Measurements from ENCODE around the gene ELMO2. TPM values are rescaled to one million over a fixed set of nuclear protein-coding genes. Genes with fewer than 3 reads are reported as not detected.

Gene ELMO2
- total and polyA plus RNA-seq, 9 of the 15 experiments (the other 6 are each of a cell fraction or from before 2014, with no cell fraction given) = 7.5 to 21.5 (median 15.9) TPM

DNA sequence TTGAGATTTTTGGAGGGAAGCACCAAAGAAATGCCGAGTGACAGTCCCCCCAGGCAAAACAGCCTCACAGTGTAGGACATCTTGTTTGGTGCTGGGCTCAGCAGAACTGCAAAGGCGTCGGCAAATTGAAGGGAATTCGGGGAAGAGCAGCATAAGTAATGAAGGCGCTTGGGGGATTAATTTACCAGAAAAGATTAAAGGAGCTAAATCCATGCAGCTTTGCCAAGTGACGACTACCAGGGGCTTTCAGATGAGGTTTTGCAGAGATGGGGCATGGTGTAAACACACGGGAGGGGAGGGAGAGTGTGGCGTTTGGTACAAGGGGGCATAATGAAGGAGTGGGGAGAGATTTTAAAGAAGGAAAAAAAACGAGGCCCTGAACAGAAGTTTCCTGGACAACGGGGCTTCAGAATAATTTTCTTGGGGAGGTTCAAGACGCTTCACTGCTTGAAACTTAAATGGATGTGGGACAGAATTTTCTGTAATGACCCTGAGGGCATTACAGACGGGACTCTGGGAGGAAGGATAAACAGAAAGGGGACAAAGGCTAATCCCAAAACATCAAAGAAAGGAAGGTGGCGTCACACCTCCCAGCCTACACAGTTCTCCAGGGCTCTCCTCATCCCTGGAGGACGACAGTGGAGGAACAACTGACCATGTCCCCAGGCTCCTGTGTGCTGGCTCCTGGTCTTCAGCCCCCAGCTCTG lies 52.8 kb downstream of the ELMO2 start:
- no peak for ATAC-seq
- intact Hi-C loops (cut with micrococcal nuclease) (no loop called here), in situ Hi-C loops (cut with MboI) (loop anchor here (10.0 kb wide), 1 partner anchor 321 kb away; no protein-coding TSS in a partner anchor)
- H3K4me1 ChIP-seq (replicated peaks in 1 of 2; ENCODE audit: control insufficient read depth in 2 of 2, insufficient read depth in 2 of 2, low read length in 2 of 2) = peaks cover 20 to 55% of the 10 kb centered on the region in 2 experiments
- 74% methylated on average over 14 of the region's 14 CpGs for WGBS (ENCODE audit: insufficient coverage, low coverage, missing lambda C conversion rate)
- CTCF ChIA-PET (ENCODE audit: low intra/inter-chr PET ratio) = no interaction called here
- H4K20me1 ChIP-seq (replicated peaks; ENCODE audit: control insufficient read depth, insufficient read depth, low read length) = peaks cover 27% of the 10 kb centered on the region
- POLR2A ChIA-PET = no interaction called here
- H3K79me2 ChIP-seq (ENCODE audit: control insufficient read depth, insufficient read depth, low read length) = no peaks in the 10 kb centered on the region
- no peak overlapping the region for H3K27ac ChIP-seq (ENCODE audit: extremely low read depth, low read depth, low read length)
- no TSS peak for BruUV-seq (replicated peaks)
- no peak overlapping the region for H3K9ac ChIP-seq (ENCODE audit: insufficient read depth in 1 of 2, low read depth in 2 of 2, low read length in 2 of 2)
- no peak overlapping the region for H3K4me3 ChIP-seq
- H3K9me1 ChIP-seq (ENCODE audit: control insufficient read depth, insufficient read depth, low read length) = peaks cover 10% of the 10 kb centered on the region
- H3K36me3 ChIP-seq (ENCODE audit: control insufficient read depth, insufficient read depth, low read length) = peaks cover 72% of the 10 kb centered on the region; the same call in 2 of the 3 replicates
- no peaks in the 10 kb centered on the region for H3K27me3 ChIP-seq (ENCODE audit: control insufficient read depth in 2 of 2, insufficient read depth in 2 of 2, low read length in 2 of 2)
- no peak overlapping the region for H2AFZ ChIP-seq (ENCODE audit: low read depth, low read length)
- no peaks in the 10 kb centered on the region for H3K9me3 ChIP-seq (replicated peaks; ENCODE audit: control insufficient read depth, insufficient read depth, low read depth, low read length)
- no peak for TF ChIP-seq ZNF324 (CRISPR knock-in tag; IDR thresholded peaks at IDR 0.05)
- no peak for TF ChIP-seq NCOA4 (IDR thresholded peaks at IDR 0.05; ENCODE audit: partially characterized antibody)
- TF ChIP-seq, protein P1, sequence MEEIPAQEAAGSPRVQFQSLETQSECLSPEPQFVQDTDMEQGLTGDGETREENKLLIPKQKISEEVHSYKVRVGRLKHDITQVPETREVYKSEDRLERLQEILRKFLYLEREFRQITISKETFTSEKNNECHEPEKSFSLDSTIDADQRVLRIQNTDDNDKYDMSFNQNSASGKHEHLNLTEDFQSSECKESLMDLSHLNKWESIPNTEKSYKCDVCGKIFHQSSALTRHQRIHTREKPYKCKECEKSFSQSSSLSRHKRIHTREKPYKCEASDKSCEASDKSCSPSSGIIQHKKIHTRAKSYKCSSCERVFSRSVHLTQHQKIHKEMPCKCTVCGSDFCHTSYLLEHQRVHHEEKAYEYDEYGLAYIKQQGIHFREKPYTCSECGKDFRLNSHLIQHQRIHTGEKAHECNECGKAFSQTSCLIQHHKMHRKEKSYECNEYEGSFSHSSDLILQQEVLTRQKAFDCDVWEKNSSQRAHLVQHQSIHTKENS (CRISPR knock-in tag; IDR thresholded peaks at IDR 0.05) = no peak
- TF ChIP-seq ZKSCAN8 (CRISPR knock-in tag; IDR thresholded peaks at IDR 0.05) = no peak
- DNase-seq (ENCODE audit: extremely low read depth in 1 of 4, low spot score in 3 of 4) = no peak
- no peak for FAIRE-seq
- no peak overlapping the region for H3K4me2 ChIP-seq (ENCODE audit: insufficient read depth, low read length)
